Fibroblast of gingiva (primary cell): ENCODE results near the gene CAMTA2.
A peak's percentile ranks its signal among the peaks of the same experiment; 100 is the strongest.
"Not testable (repeated sequence)": the region's sequence is repeated elsewhere in the genome, so short reads cannot be mapped to it uniquely, and the experiment has no call there.

ENCODE experiments used
- DNase-seq: peaks from one replicate; pipeline ENCODE4 v3.0.0-alpha.2; 2011; ENCODE audit warnings: low read depth

The CAMTA2 gene

GRCh38 chr17:4986951-4987766, at the start of gene CAMTA2:
Gene CAMTA2, minus strand, starts transcription at chr17:4987675. Its CDS starts 1,453 bp downstream, at chr17:4986222.
- DNase-seq, result peak; percentile 72

- no peak for DNase-seq
Observed at GRCh38 chr17:5035315-5035714, 47.8 kb upstream of the CAMTA2 start, which contains the start of gene SLC52A1. Gene SLC52A1, minus strand, starts transcription at chr17:5035426. Its CDS starts 820 bp downstream, at chr17:5034606.

- no peak for DNase-seq
Observed at GRCh38 chr17:5034651-5035050, 47.2 kb upstream of the CAMTA2 start.

GRCh38 chr17:5034063-5034462, 46.6 kb upstream of the CAMTA2 start:
- no peak for DNase-seq

- no peak for DNase-seq
Observed at GRCh38 chr17:5033352-5034015, 46.0 kb upstream of the CAMTA2 start.

GRCh38 chr17:5032865-5033264, 45.4 kb upstream of the CAMTA2 start:
- DNase-seq, result no peak

- peak; percentile 63 for DNase-seq
Observed at GRCh38 chr17:5031365-5032082, 44.0 kb upstream of the CAMTA2 start.

GRCh38 chr17:5030168-5030567, 42.7 kb upstream of the CAMTA2 start:
- DNase-seq, result not testable (repeated sequence)

GRCh38 chr17:5027916-5028315, 40.4 kb upstream of the CAMTA2 start:
- no peak for DNase-seq

GRCh38 chr17:5027299-5027698, 39.8 kb upstream of the CAMTA2 start:
- DNase-seq, result no peak

- DNase-seq, result no peak
Observed at GRCh38 chr17:5024604-5025003, 37.1 kb upstream of the CAMTA2 start.

- no peak for DNase-seq
Observed at GRCh38 chr17:5023588-5024147, 36.2 kb upstream of the CAMTA2 start.

- DNase-seq, result no peak
Observed at GRCh38 chr17:5022171-5022711, 34.8 kb upstream of the CAMTA2 start.

- no peak for DNase-seq
Observed at GRCh38 chr17:5020502-5021023, 33.1 kb upstream of the CAMTA2 start.

GRCh38 chr17:5019475-5019956, 32.0 kb upstream of the CAMTA2 start:
- DNase-seq, result no peak

- DNase-seq, result no peak
Observed at GRCh38 chr17:5014357-5014756, 26.9 kb upstream of the CAMTA2 start.

GRCh38 chr17:5011928-5012327, 24.5 kb upstream of the CAMTA2 start:
- DNase-seq, result no peak

- no peak for DNase-seq
Observed at GRCh38 chr17:5003214-5003867, 15.9 kb upstream of the CAMTA2 start.

- no peak for DNase-seq
Observed at GRCh38 chr17:5002121-5002788, 14.8 kb upstream of the CAMTA2 start.

- DNase-seq, result peak; percentile 42
Observed at GRCh38 chr17:5000237-5000639, 12.8 kb upstream of the CAMTA2 start.
